ENCODE results near the gene CLMN. TPM values are rescaled to one million over a fixed set of nuclear protein-coding genes. Genes with fewer than 3 reads are reported as not detected.

CLMN gene
- total RNA-seq, 6 experiments from 2014 or later, result 0.02 TPM; not detected in 5

DNA sequence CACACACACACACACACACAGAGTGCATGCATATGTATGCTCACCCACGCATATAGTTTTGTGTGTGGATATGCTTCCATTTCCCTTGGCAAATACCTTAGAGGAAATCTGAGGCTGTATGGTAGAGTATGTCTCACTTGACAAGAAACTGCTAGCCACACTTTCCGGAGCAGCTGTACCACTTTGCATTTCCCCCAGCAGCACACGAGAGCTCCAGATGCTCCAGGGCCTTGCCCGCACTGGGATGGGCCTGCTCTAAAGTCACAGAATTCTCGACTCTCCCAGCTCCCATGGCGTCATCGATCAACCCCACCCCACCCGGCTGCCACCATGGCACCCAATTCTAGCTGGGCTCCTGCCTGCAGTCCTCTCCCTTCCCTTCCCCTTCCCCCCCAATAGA is 21.9 kb downstream of the CLMN start:
- no peak for TF ChIP-seq CTCF (IDR thresholded peaks at IDR 0.05)
- DNase-seq, result no peak
- Mint-ChIP-seq H3K4me3 (no peak overlapping the region), H3K27me3 (ENCODE audit: insufficient read depth) (peaks cover 7% of the 10 kb centered on the region), H3K9me3 (peaks cover 17% of the 10 kb centered on the region; the same call in 1 of the 2 replicates), H3K36me3 (ENCODE audit: low read depth) (no peaks in the 10 kb centered on the region; the same call in 1 of the 2 replicates), H3K4me1 (ENCODE audit: low read depth) (no peaks in the 10 kb centered on the region), H3K27ac (no peak overlapping the region)

GRCh38 chr14:95296966-95297365 is 22.7 kb downstream of the CLMN start:
- no peaks in the 10 kb centered on the region for H3K4me1 Mint-ChIP-seq (ENCODE audit: low read depth)
- peaks cover 17% of the 10 kb centered on the region; the same call in 1 of the 2 replicates for H3K9me3 Mint-ChIP-seq

DNA sequence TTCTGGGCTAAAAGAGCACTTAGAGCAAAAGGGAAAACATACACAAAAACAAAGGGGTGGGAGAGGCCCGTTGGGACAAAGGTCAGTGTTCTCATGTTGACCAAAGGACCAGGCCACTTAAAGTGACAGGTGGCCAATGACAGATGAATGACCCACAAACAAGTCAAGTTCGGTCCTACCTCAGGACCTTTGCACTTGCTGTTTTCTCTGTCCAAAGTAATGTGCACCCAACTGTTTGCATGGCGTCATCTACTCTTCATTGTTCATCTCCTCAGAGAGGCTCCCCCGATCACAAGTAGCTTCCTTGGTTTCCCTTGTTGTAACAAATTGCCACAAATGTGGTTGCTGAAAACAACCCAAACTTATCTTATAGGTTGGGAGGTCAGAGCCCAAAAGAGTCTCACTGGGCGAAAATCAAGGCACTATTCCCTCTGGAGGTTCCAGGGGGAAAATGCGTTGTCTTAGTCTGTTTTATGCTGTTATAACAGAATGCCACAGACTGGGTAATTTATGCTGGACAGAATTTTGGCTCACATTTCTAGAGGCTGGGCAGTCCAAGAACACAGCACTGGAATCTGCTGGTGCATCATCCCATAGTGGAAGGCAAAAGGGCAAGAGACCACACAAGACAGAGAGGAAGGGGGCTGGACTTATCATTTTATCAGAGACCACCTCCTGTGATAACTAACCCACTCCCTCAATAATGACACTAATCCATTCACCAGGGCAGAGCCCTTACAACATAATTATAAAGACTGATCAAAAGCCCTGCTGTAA is 23.9 kb downstream of the CLMN start:
- TF ChIP-seq CTCF (IDR thresholded peaks at IDR 0.05), result no peak
- no peak overlapping the region for H3K4me3 Mint-ChIP-seq
- no peak for DNase-seq
- H3K4me1 Mint-ChIP-seq (ENCODE audit: low read depth), result no peaks in the 10 kb centered on the region
- no peak overlapping the region for H3K27ac Mint-ChIP-seq
- peaks cover 17% of the 10 kb centered on the region; the same call in 1 of the 2 replicates for H3K9me3 Mint-ChIP-seq
- peaks cover 3% of the 10 kb centered on the region for H3K27me3 Mint-ChIP-seq (ENCODE audit: insufficient read depth)
- H3K36me3 Mint-ChIP-seq (ENCODE audit: low read depth), result no peaks in the 10 kb centered on the region; the same call in 1 of the 2 replicates

More at GRCh38 chr14:95296966-95297365, 22.7 kb downstream of the CLMN start:
- H3K4me3 Mint-ChIP-seq, result no peak overlapping the region
- DNase-seq, result no peak
- H3K36me3 Mint-ChIP-seq (ENCODE audit: low read depth), result no peaks in the 10 kb centered on the region; the same call in 1 of the 2 replicates
- peaks cover 7% of the 10 kb centered on the region for H3K27me3 Mint-ChIP-seq (ENCODE audit: insufficient read depth)
- no peak overlapping the region for H3K27ac Mint-ChIP-seq
- no peak for TF ChIP-seq CTCF (IDR thresholded peaks at IDR 0.05)

DNA sequence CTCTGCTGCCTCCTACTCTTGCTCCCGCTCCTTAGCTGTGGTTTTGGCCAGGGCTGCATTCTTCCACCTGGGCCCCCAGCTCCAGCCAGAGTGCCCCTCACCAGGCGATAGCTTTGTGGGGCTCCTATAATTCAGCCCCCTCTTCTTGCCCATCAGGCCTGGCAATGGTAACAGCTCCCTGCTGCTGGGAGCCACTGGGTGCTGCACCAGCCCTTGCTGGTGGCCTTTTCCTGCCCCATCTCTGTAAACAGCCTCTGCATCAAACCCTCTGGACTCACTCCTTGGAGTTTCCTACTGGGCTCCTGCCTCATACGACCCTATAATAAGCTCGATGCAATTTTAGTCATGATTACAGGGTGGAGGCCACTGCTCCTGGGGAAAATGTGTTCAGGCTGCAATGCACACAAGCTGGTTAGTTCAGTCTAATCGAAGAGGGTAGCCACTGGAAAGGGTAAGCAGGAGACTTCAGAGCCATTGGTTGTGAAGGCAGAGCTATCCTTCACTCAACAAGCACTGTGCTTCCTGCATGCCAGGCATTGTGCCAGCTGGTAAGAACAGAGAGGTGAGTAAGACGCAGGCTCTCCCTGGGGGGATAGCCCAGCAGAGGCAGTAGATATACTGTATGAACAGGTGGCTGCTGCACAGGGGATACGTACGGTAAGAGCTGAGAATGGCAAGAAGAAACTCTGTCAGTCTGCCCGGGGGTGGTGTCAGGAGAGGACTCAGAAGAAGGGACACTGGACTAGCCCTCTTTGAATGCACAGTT is 24.7 kb downstream of the CLMN start:
- no peak for TF ChIP-seq CTCF (IDR thresholded peaks at IDR 0.05)
- Mint-ChIP-seq H3K36me3 (ENCODE audit: low read depth) (no peaks in the 10 kb centered on the region; the same call in 1 of the 2 replicates), H3K27me3 (ENCODE audit: insufficient read depth) (peaks cover 3% of the 10 kb centered on the region), H3K4me1 (ENCODE audit: low read depth) (no peaks in the 10 kb centered on the region), H3K4me3 (no peak overlapping the region), H3K9me3 (peaks cover 17% of the 10 kb centered on the region; the same call in 1 of the 2 replicates), H3K27ac (no peak overlapping the region)
- no peak for DNase-seq

- H3K9me3 Mint-ChIP-seq, result peaks cover 17% of the 10 kb centered on the region; the same call in 1 of the 2 replicates
- no peak for DNase-seq
- no peak overlapping the region for H3K4me3 Mint-ChIP-seq
- H3K36me3 Mint-ChIP-seq (ENCODE audit: low read depth), result no peaks in the 10 kb centered on the region; the same call in 1 of the 2 replicates
- no peak overlapping the region for H3K27ac Mint-ChIP-seq
- no peaks in the 10 kb centered on the region for H3K4me1 Mint-ChIP-seq (ENCODE audit: low read depth)
- TF ChIP-seq CTCF (IDR thresholded peaks at IDR 0.05), result no peak
- peaks cover 2% of the 10 kb centered on the region for H3K27me3 Mint-ChIP-seq (ENCODE audit: insufficient read depth)
These were observed 25.4 kb downstream of the CLMN start for GRCh38 chr14:95294320-95294719.
